AG04450 (cell line): ENCODE results near the gene VEGFB. TPM values are rescaled to one million over a fixed set of nuclear protein-coding genes. Genes with fewer than 3 reads are reported as not detected.
A peak's percentile ranks its signal among the peaks of the same experiment; 100 is the strongest.
"Not testable (repeated sequence)": the region's sequence is repeated elsewhere in the genome, so short reads cannot be mapped to it uniquely, and the experiment has no call there.

Source experiments
- CTCF ChIA-PET: fragments of 300-600, 350-600 bp; formaldehyde crosslinking; extraction: SDS; loops from one replicate; lab custom pipeline; 2022; ENCODE audit warnings: antibody characterized with exemption, inconsistent platforms; lab: Charles Lee
- POLR2A ChIA-PET: fragments of 350-600 bp; formaldehyde crosslinking; extraction: SDS; loops from one replicate; lab custom pipeline; 2021; ENCODE audit warnings: antibody characterized with exemption, inconsistent platforms; lab: Yijun Ruan, JAX
- DNase-seq: peaks from one replicate; pipeline ENCODE4 v3.0.0-alpha.2; 2011; ENCODE audit warnings: low read depth, low spot score
- H3K27ac ChIP-seq: one replicate; pipeline ENCODE4 v1.5.1; 2012; ENCODE audit warnings: low read depth, low read length, control low read depth
- H3K27me3 ChIP-seq: one replicate; pipeline ENCODE4 v1.6.0; 2012; ENCODE audit warnings: low read length; ENCODE audit not compliant: control insufficient read depth, insufficient read depth
- H3K4me3 ChIP-seq: 2 replicates; pipeline ENCODE4 v1.5.1; 2011; ENCODE audit warnings: mild to moderate bottlenecking, low read depth, low read length, control low read depth
- H3K9me3 ChIP-seq: 2 replicates; pipeline ENCODE4 v1.5.1; 2012; ENCODE audit warnings: low read length; ENCODE audit not compliant: control insufficient read depth, insufficient read depth
- polyA plus RNA-seq: library from polyadenylated mRNA; depleted of rRNA; stranded (reverse); fragments of >200 nt; gene quantifications from 2 replicates; pipeline ENCODE4 v1.2.3, GENCODE V29; 2011
- TF ChIP-seq, protein P1 (sequence below): IDR thresholded peaks from 2 replicates; pipeline ENCODE4 v1.5.1; 2011; ENCODE audit warnings: low read depth, low read length, control low read depth, inconsistent platforms

VEGFB gene
- polyA plus RNA-seq, 1 experiment, result 11.8 TPM

DNA sequence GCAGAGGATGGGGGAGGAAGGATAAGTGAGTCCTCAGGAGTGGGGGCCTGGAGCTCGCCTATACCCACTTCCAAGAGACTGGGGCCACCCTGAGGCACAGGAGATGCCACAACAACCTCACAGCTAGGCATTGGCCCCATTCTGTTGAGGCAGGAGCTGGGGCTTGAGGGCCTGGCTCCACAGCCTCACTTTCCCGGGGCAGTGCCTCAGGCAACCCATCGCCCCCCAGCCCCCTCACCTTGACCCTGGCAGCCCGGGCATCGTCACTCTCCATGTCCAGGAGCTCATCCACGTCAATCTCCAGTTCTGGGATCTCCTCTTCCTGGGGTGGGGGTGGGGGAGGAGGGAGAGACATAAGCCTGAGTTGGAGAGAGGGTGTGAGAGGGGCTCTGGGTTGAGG, 10.6 kb downstream of the VEGFB start:
- no peak for DNase-seq
- ChIA-PET POLR2A (interaction anchor here (0.8 to 1.9 kb wide), 4 partner anchors 11 to 60 kb away, joined by 3 to 9 read pairs (median 6); partner anchors contain the start of genes ESRRA, FERMT3, NUDT22 and TRPT1), CTCF (interaction anchor here (0.6 to 3.3 kb wide), 4 partner anchors 40 to 59 kb away, joined by 5 to 22 read pairs (median 7); no protein-coding TSS in a partner anchor)
- H3K4me3 ChIP-seq, result peak overlapping the region; percentile 98
- no peaks in the 10 kb centered on the region for H3K27me3 ChIP-seq
- H3K27ac ChIP-seq, result peak overlapping the region; percentile 77
- peaks cover 4% of the 10 kb centered on the region; the same call in 1 of the 2 replicates for H3K9me3 ChIP-seq
- TF ChIP-seq, protein P1, sequence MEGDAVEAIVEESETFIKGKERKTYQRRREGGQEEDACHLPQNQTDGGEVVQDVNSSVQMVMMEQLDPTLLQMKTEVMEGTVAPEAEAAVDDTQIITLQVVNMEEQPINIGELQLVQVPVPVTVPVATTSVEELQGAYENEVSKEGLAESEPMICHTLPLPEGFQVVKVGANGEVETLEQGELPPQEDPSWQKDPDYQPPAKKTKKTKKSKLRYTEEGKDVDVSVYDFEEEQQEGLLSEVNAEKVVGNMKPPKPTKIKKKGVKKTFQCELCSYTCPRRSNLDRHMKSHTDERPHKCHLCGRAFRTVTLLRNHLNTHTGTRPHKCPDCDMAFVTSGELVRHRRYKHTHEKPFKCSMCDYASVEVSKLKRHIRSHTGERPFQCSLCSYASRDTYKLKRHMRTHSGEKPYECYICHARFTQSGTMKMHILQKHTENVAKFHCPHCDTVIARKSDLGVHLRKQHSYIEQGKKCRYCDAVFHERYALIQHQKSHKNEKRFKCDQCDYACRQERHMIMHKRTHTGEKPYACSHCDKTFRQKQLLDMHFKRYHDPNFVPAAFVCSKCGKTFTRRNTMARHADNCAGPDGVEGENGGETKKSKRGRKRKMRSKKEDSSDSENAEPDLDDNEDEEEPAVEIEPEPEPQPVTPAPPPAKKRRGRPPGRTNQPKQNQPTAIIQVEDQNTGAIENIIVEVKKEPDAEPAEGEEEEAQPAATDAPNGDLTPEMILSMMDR, result no peak

DNA sequence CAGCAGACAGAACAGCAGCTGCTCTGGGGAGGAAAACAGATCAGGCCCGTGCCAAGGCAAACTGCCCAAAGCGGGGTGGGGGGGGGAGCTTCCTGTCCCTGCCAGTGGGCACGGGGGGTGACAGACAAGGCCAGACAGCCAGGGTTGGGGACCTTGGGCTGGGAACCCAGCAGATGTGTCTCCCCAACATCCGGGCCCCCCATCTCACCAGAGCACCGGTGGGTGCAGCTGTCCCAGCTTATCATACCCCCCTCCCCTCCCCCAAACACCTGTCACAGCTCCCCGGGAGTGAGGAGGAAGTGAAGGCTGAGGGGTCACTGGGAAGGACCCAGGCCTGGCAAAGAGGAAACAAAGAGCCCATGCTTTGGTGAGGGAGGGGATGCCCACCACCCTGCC, 11.0 kb downstream of the VEGFB start:
- ChIA-PET POLR2A (interaction anchor here (0.5 to 1.9 kb wide), 7 partner anchors 11 to 1364 kb away, joined by 3 to 9 read pairs (median 4); partner anchors contain the start of genes ESRRA, FERMT3, NUDT22 and TRPT1), CTCF (interaction anchor here (0.6 to 3.3 kb wide), 4 partner anchors 41 to 59 kb away, joined by 5 to 22 read pairs (median 7); no protein-coding TSS in a partner anchor)
- peak overlapping the region; percentile 98 for H3K4me3 ChIP-seq
- TF ChIP-seq, protein P1, result no peak
- H3K27me3 ChIP-seq, result no peaks in the 10 kb centered on the region
- H3K9me3 ChIP-seq, result peaks cover 4% of the 10 kb centered on the region; the same call in 1 of the 2 replicates
- H3K27ac ChIP-seq, result peak overlapping the region; percentile 77
- DNase-seq, result no peak

DNA sequence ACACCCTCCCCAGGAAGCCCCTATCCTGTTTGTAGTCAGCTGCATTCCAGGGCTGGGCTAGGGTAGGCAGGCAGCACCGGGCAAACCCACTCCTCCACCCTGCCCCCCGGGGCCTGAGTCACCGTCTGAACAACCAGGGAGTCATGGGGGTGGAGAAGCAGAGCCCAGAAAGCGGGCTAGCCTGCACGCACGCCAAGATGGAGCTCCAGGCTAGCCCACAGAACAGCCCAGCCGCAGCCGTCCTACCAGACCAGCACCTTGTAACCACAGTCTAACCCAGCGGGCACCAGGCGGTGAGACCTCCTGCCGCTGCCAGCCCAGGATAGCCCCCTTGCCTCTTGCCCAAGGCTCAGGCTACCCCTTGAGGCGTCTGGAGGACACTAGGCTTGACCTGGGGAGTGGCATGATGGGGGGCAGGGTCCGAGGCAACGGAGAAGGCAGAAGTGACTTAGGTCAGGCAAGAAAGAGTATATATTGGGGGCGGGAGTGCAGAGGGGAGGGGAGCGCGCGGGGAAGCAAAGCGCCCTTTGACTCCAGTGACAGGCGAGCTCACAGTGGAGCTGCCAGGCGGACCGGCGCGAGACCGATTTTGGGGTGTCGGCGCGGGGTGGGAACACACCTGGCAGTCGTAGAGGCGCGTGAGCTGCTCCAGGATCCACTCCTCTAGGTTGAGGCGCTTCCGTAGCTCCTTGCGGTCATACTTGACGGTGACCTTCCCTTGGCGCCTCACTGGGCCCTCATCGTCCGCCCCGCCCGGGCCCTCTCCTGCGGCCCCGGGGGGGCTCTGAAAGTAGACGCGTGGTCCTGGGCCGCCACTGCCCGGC, 11.6 kb downstream of the VEGFB start:
- POLR2A ChIA-PET, result interaction anchor here (0.5 to 1.9 kb wide), 9 partner anchors 10 to 1364 kb away, joined by 3 to 9 read pairs (median 4); partner anchors contain the start of genes ESRRA, FERMT3, NUDT22 and TRPT1
- Histone ChIP-seq H3K27me3 (no peaks in the 10 kb centered on the region), H3K27ac (peak overlapping the region; percentile 77), H3K9me3 (peaks cover 4% of the 10 kb centered on the region; the same call in 1 of the 2 replicates), H3K4me3 (peak overlapping the region; percentile 98)
- TF ChIP-seq, protein P1, result no peak
- peak; percentile 50 for DNase-seq
- CTCF ChIA-PET, result interaction anchor here (1.2 to 3.3 kb wide), 3 partner anchors 41 to 58 kb away, joined by 7 to 22 read pairs (median 8); partner anchors contain the start of gene CATSPERZ

DNA sequence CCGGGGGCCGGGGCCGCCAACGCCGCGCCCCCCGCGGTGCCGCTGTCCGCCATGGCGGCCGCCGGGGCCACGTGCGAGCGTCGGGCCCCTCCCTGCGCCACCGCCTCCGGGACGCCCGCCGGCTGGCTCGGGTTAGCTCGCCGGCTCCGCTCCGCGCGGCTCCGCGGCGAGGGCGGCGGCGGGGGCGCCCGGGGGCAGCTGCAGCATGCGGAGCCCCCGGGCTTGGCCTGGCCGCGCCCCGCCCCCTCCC, 12.2 kb downstream of the VEGFB start:
- not testable (repeated sequence) for H3K27ac ChIP-seq, H3K9me3 ChIP-seq, DNase-seq, H3K27me3 ChIP-seq
- ChIA-PET POLR2A (interaction anchor here (1.1 to 1.9 kb wide), 4 partner anchors 15 to 25 kb away, joined by 3 to 6 read pairs (median 4); partner anchors contain the start of genes NUDT22 and TRPT1), CTCF (interaction anchor here (1.3 to 3.3 kb wide), 2 partner anchors 42 to 54 kb away, joined by 8 to 22 read pairs; partner anchors contain the start of gene CATSPERZ)
- peak overlapping the region; percentile 98; the same call in 1 of the 2 replicates for H3K4me3 ChIP-seq

DNA sequence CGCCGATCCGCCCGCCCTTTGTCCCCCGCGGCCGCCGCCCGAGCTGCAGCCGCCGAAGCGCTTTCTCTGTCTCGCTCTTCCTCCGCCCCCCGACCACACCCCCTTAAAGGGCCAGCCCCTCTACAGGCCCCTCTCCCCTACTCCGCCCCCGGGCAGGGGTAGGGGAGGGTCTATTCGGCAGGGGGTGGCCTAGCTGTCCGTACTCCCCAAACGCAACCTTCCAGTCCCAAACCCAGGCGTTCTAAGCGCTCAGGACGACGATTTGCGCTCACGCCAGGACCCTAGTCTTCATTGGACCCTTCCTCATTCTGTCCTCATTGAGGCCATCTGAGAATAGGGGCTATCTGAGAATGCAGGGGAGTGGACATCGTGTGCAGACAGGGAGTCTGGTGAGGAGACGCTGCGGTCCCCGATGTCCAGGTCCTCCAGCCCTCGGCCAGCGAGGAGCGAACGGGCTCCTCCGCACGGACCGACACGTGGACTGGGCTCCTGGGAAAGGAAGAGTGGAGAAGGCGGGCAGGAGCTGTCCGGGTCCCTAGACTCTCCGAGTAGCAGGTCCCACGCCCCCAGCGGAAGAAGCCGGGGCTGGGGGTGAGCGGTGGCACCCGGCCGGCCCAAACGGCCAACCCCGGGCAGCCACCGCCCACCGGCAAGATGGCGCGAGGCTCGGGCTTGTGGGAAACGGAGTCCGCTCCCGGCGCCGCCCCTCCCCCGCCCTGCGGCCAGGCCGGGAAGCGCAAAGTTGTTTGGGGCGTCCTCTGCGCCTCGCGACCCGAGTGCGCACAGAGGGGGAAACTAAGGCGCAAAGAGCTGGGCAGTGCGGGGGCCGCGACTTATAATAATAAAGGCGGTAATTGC, 12.7 kb downstream of the VEGFB start, which contains the start of gene PPP1R14B:
TSS of gene PPP1R14B (minus strand) at position 73 of the 858 bp plus-strand sequence. CDS start 270 bp downstream, outside the sequence.
- peak within 1 kb of the TSS; percentile 98 for H3K4me3 ChIP-seq
- TF ChIP-seq, protein P1, result 0 out of 2 replicates have a peak, but pooled peaks have one; percentile 7
- H3K27ac ChIP-seq, result peak within 1 kb of the TSS; percentile 83
- H3K27me3 ChIP-seq, result no peaks in the 10 kb centered on the region
- peak; percentile 49 for DNase-seq
- ChIA-PET POLR2A (interaction anchor here (1.1 to 1.6 kb wide), 3 partner anchors 15 to 24 kb away, joined by 3 to 4 read pairs (median 3); no protein-coding TSS in a partner anchor), CTCF (interaction anchor here (0.6 to 1.3 kb wide), 2 partner anchors 38 to 54 kb away, joined by 3 to 8 read pairs; partner anchors contain the start of gene CATSPERZ)
- no peaks in the 10 kb centered on the region for H3K9me3 ChIP-seq
